ENCODE measurements around the gene IRF3. TPM values are rescaled to one million over a fixed set of nuclear protein-coding genes. Genes with fewer than 3 reads are reported as not detected.

The IRF3 gene
- polyA plus RNA-seq, 1 donor = 95.2 TPM

DNA sequence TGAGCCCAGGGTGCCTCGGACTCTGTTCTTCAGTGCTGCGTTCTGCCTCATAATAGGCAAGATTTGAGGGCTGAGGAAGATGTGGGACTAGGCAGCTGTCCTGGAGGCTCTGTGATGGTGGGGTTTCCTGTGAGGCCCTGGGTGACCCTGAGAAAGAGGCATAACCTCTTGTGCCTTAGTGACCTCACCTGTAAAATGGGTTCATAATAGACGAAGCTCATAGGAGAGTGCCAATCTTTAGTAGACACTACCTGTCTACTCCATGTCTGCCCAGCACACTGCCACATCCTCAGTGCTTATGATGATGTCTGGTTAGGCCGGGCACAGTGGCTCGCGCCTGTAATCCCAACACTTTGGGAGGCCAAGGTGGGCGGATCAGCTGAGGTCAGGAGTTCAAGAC, 49.1 kb downstream of the IRF3 start:
- Histone ChIP-seq H3K36me3 (ENCODE audit: control insufficient read depth, insufficient read depth, low read length) (peaks cover 68% of the 10 kb centered on the region), H3K4me3 (ENCODE audit: low read length) (no peak overlapping the region), H3K4me1 (ENCODE audit: control insufficient read depth, insufficient read depth, low read length) (peaks cover 7% of the 10 kb centered on the region), H3K27me3 (ENCODE audit: control insufficient read depth, insufficient read depth, low read length) (no peaks in the 10 kb centered on the region), H3K27ac (ENCODE audit: low read length) (no peak overlapping the region), H3K9me3 (ENCODE audit: control insufficient read depth, low read depth, low read length) (peaks cover 4% of the 10 kb centered on the region)
- DNase-seq = no peak
- no CpG with 5 or more reads among the region's 7 CpGs for WGBS (ENCODE audit: insufficient coverage, low lambda C conversion rate)

GRCh38 chr19:49615861-49616260, 49.8 kb downstream of the IRF3 start:
- Histone ChIP-seq H3K4me1 (ENCODE audit: control insufficient read depth, insufficient read depth, low read length) (peaks cover 7% of the 10 kb centered on the region), H3K9me3 (ENCODE audit: control insufficient read depth, low read depth, low read length) (peaks cover 4% of the 10 kb centered on the region), H3K27ac (ENCODE audit: low read length) (no peak overlapping the region), H3K36me3 (ENCODE audit: control insufficient read depth, insufficient read depth, low read length) (peaks cover 69% of the 10 kb centered on the region), H3K4me3 (ENCODE audit: low read length) (no peak overlapping the region), H3K27me3 (ENCODE audit: control insufficient read depth, insufficient read depth, low read length) (no peaks in the 10 kb centered on the region)
- no CpG with 5 or more reads among the region's 23 CpGs for WGBS (ENCODE audit: insufficient coverage, low lambda C conversion rate)
- DNase-seq = no peak

DNA sequence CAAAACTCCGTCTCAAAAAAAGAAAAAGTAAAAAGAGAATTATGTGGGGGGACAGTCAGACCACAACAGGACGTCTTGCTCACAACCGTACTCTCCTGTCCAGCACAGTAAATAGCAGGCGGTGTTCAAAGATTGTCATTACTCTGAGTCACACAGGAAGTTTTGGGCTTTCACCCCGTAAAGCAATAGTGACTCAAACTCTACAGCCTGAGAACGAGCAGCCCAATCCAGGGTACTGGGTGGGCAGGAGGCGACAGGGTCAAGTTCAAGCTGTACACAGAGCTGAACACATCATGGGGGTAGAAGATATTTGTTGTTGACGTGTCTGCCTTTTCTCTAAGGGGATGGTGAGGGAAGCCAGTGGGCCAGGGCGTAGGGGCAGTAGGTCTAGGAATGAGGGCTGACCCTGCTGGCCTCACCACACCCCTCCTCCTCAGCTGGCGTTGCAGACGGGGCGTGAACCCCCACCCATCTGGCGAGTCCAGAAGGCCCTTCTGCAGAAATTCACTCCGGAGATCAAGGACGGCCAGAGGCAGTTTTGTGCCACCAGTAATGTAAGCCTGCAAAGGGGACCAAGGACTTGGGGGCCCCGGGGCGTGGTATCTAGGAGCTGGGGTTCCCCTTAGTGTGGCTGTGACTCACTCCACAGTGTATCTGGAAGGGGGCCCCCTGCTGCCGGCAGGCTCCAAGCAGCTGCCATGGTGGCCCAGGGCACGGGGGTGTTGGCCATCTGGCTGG, 51.4 kb downstream of the IRF3 start:
- no peaks in the 10 kb centered on the region for H3K27me3 ChIP-seq (ENCODE audit: control insufficient read depth, insufficient read depth, low read length)
- no peak overlapping the region for H3K4me3 ChIP-seq (ENCODE audit: low read length)
- DNase-seq = no peak
- 100% methylated on average over 3 of the region's 19 CpGs for WGBS (ENCODE audit: insufficient coverage, low lambda C conversion rate)
- H3K36me3 ChIP-seq (ENCODE audit: control insufficient read depth, insufficient read depth, low read length) = peaks cover 69% of the 10 kb centered on the region
- H3K9me3 ChIP-seq (ENCODE audit: control insufficient read depth, low read depth, low read length) = peaks cover 4% of the 10 kb centered on the region
- H3K27ac ChIP-seq (ENCODE audit: low read length) = no peak overlapping the region
- peaks cover 7% of the 10 kb centered on the region for H3K4me1 ChIP-seq (ENCODE audit: control insufficient read depth, insufficient read depth, low read length)

DNA sequence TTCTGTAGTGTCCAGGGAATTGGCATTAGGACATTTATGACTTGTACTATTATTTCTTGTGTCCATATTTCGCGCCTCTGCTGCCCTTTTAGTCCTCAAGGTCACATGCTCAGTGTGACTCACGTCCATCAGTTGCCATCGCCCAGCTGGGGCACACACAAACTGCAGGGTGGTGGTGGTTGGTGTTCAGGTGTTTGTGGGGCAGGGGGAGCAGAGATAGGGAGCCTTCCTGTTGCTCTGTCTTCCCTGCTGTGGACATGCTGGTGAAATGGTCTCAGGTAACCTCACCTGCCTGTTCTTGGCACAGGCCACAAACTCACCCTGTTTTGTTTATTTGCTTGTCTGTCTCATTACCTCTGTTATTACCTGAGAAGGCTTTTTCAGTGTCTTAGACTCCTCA, 52.3 kb downstream of the IRF3 start:
- Histone ChIP-seq H3K9me3 (ENCODE audit: control insufficient read depth, low read depth, low read length) (peaks cover 4% of the 10 kb centered on the region), H3K27me3 (ENCODE audit: control insufficient read depth, insufficient read depth, low read length) (no peaks in the 10 kb centered on the region), H3K36me3 (ENCODE audit: control insufficient read depth, insufficient read depth, low read length) (peaks cover 73% of the 10 kb centered on the region), H3K4me3 (ENCODE audit: low read length) (no peak overlapping the region), H3K4me1 (ENCODE audit: control insufficient read depth, insufficient read depth, low read length) (peaks cover 7% of the 10 kb centered on the region), H3K27ac (ENCODE audit: low read length) (no peak overlapping the region)
- 80% methylated on average over 2 of the region's 4 CpGs for WGBS (ENCODE audit: insufficient coverage, low lambda C conversion rate)
- DNase-seq = no peak

Other genes starting within 250 kb of the IRF3 start
- gene PTH2, start 242.4 kb downstream of the IRF3 start, polyA plus RNA-seq = not detected
- gene GFY, start 240.5 kb downstream of the IRF3 start, polyA plus RNA-seq = not detected
- 0.19 TPM for gene SLC17A7, start 224.3 kb downstream of the IRF3 start, polyA plus RNA-seq
- gene PIH1D1, start 214.0 kb downstream of the IRF3 start, polyA plus RNA-seq = 80.8 TPM
- 27.5 TPM for gene ALDH16A1, start 212.6 kb downstream of the IRF3 start, polyA plus RNA-seq
- gene FLT3LG, start 191.6 kb downstream of the IRF3 start, polyA plus RNA-seq = 6.6 TPM
- gene RPL13A, start 178.2 kb downstream of the IRF3 start, polyA plus RNA-seq = 3,839 TPM
- gene RPS11, start 169.4 kb downstream of the IRF3 start, polyA plus RNA-seq = 3,330 TPM
- gene FCGRT, start 153.2 kb downstream of the IRF3 start, polyA plus RNA-seq = 510 TPM
- gene RCN3, start 137.9 kb downstream of the IRF3 start, polyA plus RNA-seq = 59.7 TPM
- 51.3 TPM for gene NOSIP, start 85.3 kb downstream of the IRF3 start, polyA plus RNA-seq
- gene PRRG2, start 84.5 kb downstream of the IRF3 start, polyA plus RNA-seq = 11.4 TPM
- 19.1 TPM for gene PRR12, start 74.7 kb downstream of the IRF3 start, polyA plus RNA-seq
- gene RRAS, start 25.7 kb downstream of the IRF3 start, polyA plus RNA-seq = 36.8 TPM
- 35.4 TPM for gene SCAF1, start 23.6 kb downstream of the IRF3 start, polyA plus RNA-seq
- gene BCL2L12, start 76 bp upstream of the IRF3 start, polyA plus RNA-seq = 22.4 TPM
- gene PRMT1, start 11.4 kb upstream of the IRF3 start, polyA plus RNA-seq = 125 TPM
- 1.4 TPM for gene ADM5, start 23.7 kb upstream of the IRF3 start, polyA plus RNA-seq
- 7.4 TPM for gene CPT1C, start 25.3 kb upstream of the IRF3 start, polyA plus RNA-seq
- 0.15 TPM for gene TSKS, start 97.4 kb upstream of the IRF3 start, polyA plus RNA-seq
- gene AP2A1, start 101.1 kb upstream of the IRF3 start, polyA plus RNA-seq = 60.5 TPM
- 18.4 TPM for gene FUZ, start 147.4 kb upstream of the IRF3 start, polyA plus RNA-seq
- 57.7 TPM for gene MED25, start 152.4 kb upstream of the IRF3 start, polyA plus RNA-seq
- gene PTOV1, start 185.3 kb upstream of the IRF3 start, polyA plus RNA-seq = 153 TPM
- 61.2 TPM for gene PNKP, start 201.7 kb upstream of the IRF3 start, polyA plus RNA-seq
- 38.5 TPM for gene AKT1S1, start 211.5 kb upstream of the IRF3 start, polyA plus RNA-seq
- gene TBC1D17, start 211.8 kb upstream of the IRF3 start, polyA plus RNA-seq = 31.6 TPM
- 3.5 TPM for gene IL4I1, start 231.0 kb upstream of the IRF3 start, polyA plus RNA-seq

All from large intestine (tissue), 3 donors.